NCI-H128 (cell line): ENCODE results near the gene PDIA2.

Experiments used
- DNase-seq: peaks from one replicate; lab custom pipeline; 2025; ENCODE audit not compliant: unreplicated experiment; lab: John Stamatoyannopoulos, UW

Gene PDIA2

GRCh38 chr16:296276-296675 lies 13.3 kb downstream of the PDIA2 start:
- DNase-seq: no peak

- DNase-seq: no peak
These were observed 14.0 kb downstream of the PDIA2 start for GRCh38 chr16:296806-297510.

GRCh38 chr16:297832-298231 lies 14.9 kb downstream of the PDIA2 start:
- DNase-seq: no peak

DNA sequence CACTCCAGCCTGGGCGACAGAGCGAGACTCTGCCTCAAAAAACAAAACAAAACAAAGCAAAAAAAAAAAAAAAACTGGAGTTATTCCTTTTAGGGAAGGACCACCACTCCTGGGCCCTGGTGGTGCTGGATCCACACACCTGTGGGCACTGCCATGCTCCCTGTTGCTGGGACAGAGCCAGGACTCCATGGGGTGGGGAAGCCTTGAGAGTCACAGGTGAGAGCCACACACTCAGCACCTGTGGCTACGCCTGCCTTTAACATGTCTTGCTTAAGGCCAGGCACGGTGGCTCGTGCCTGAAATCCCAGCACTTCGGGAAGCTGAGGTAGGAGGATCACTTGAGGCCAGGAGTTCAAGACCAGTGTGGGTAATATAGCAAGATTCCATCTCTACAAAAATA lies 18.3 kb downstream of the PDIA2 start:
- DNase-seq: no peak

DNA sequence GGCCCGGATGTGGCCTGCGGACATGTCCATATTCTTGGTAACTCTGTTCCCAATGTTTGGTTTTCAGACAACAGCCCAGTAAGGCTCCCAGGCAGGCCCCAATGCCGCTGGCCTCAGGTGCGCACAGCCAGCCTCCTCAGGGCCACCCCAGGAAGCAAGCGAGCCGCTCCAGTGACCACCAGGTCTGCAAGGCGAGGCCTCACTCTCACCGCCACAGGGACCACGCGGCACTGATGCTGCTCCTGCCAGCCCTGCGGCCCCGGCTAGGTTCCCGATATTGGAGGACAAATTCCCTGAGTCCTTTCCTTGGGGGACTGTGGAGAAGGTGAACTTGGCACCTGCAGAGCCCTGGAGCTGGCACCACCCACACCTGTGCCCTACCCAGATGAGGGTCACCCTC lies 19.0 kb downstream of the PDIA2 start:
- DNase-seq: no peak

- no peak for DNase-seq
These were observed 21.0 kb downstream of the PDIA2 start for GRCh38 chr16:303760-304505.

DNA sequence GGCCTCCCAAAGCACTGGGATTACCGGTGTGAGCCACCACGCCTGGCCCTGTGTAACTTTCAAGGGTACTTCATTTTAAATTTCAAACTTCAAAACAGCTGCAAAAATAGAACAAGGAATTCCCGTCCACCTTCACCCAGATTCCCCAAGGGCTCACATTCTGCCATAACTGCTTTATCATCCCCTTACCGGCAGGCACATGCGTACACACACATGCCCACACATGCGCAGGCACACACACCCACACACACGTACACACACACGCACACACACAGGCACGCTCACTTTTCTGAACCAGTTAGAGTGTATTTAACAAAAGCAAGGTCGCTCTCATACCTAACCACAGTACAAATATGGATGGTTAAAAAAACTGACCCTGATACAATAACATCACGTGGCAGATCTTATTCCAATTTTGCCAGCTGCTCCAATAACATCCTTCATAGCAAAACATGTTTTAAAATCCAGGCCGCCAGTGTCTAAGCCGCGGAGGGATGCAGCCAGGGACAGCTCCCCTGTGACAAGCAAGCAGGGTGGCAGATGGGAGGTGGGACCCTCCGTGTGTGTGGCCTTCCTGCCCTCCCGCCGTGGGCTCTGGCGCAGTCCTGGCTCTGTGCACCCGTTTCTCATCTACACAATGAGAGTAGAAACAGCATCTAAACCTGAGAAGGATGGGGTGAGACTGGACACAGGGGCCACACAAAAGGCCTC lies 23.1 kb downstream of the PDIA2 start:
- no peak for DNase-seq

DNA sequence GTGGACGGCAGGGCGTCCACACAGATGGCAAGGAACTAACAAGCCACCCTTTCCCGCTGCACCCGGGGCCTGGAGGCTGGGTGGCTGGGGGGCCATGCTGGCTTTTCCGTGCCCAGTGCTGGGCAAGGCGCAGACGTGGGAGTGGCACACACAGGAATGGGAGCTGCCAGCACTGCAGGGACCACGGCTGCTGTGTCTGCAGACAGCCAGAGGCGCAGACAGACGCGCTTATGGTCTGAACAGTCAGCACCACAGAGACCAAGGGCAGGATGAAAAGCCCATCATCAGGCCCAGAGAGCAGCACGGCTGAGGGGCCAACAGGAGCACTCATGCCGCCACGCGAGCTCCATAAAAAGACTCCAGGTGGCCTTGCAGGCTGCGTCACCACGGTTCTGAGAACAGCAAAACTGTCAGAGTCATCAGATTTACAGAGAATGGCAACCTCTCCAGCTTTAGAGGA lies 24.0 kb downstream of the PDIA2 start:
- DNase-seq: no peak

- DNase-seq: no peak
These were observed 24.8 kb downstream of the PDIA2 start for GRCh38 chr16:307691-308312.

DNA sequence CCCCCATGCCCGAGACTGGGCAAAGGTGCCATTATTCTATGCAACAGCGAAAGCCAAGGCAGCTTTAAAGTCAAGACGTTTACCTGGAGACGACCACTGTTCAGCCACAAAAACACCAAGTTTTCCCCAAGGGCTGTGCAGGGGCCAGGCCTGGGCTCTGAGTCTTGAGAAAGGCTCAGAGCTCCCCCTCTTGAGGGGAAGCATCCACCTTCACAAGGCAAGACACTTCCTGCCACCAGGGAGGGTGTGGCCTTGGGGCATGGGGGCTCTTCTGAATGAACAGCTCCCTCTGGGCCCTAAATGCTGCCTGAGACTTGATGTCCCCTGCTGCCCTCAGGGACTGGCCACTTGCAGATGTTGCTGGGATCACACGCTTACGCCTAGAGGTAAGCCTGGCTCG lies 26.5 kb downstream of the PDIA2 start:
- DNase-seq: no peak

- no peak for DNase-seq
These were observed 28.8 kb downstream of the PDIA2 start for GRCh38 chr16:311725-312124.

- DNase-seq: no peak
These were observed 31.4 kb downstream of the PDIA2 start for GRCh38 chr16:314351-314750.

DNA sequence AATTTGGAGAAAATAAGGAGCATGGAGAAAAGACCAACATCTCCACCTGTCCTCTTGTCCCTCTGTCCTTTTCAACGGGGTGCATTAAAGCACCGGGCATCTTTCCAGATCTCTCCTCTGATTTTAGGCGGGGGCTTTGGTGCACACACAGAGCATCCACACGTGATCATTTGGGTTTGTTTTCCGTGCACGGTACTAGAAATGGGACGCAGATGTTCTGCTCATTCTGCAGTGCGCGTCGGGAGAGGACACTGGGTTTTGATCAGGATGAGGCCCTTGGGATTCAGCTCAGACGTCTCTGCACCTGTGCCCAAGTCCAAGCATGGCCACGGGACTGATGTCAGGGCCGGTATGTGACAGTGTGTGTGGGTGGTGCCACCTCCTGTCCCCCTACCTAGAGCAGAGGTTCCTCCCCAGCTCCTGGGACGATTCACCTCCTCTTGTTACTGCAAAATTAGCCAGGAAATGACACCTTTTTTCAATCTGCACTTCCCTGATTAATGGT lies 31.9 kb downstream of the PDIA2 start:
- DNase-seq: peak; percentile 11

GRCh38 chr16:316741-317464 lies 33.9 kb downstream of the PDIA2 start:
- no peak for DNase-seq

- DNase-seq: no peak
These were observed 34.6 kb downstream of the PDIA2 start for GRCh38 chr16:317583-317982.

DNA sequence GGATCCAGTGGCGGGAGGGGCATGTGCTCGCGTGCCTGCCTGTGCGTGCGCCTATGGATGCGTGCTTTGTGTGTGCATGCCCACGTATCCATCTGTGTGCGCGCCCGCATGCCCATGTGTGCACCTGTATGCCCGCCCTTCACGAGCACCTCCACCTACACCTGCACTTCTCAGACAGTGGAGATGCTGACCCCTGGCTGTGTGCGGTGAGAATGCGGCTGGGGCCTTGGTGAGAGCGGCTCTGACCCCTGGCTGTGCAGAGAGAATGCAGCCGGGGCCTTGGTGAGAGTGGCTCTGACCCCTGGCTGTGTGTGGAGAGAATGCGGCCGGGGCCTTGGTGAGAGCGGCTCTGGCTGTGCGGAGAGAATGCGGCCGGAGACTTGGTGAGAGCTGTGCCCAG lies 35.7 kb downstream of the PDIA2 start:
- DNase-seq: no peak

DNA sequence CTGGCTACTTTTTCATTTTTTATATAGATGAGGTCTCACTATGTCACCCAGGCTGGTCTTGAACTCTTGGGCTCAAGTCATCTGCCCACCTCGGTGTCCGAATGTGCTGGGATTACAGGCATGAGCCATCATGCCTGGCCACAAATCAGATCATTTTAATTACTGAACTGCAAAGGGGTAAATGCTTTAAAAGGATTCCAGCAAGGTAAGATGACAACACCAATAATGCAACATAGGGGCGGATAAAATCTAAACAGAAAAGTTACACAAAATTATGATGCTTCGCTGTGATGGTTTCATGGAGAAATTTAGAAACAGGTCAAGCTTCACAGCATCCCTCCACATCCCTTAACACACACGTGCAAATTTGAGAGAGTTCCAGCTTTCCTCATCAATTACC lies 37.2 kb downstream of the PDIA2 start:
- DNase-seq: no peak

GRCh38 chr16:321532-321931 lies 38.6 kb downstream of the PDIA2 start:
- no peak for DNase-seq

GRCh38 chr16:322476-323143 lies 39.6 kb downstream of the PDIA2 start:
- DNase-seq: no peak

GRCh38 chr16:324201-324450 lies 41.2 kb downstream of the PDIA2 start:
- DNase-seq: no peak
